Stomach (tissue), 9 donors: Measurements from ENCODE around the gene NKIRAS2. TPM values are rescaled to one million over a fixed set of nuclear protein-coding genes. Genes with fewer than 3 reads are reported as not detected.

Source experiments
- DNase-seq, 2 donors: peaks; one replicate each; pipeline versions ENCODE4 v3.0.0 to v3.0.0-alpha.2; 2013 to 2019
- H3K27ac ChIP-seq, 5 donors: fragments of 200-600 bp in 4 of 5; sonication (generic) in 4 of 5; one replicate each; pipeline ENCODE4 v1.5.1; 2013 to 2019; ENCODE audit warnings: mild to moderate bottlenecking in 1 of 5, moderate library complexity in 1 of 5
- H3K27me3 ChIP-seq, 3 donors: fragments of 200-600 bp; sonication (generic); one replicate each; pipeline ENCODE4 v1.5.1; 2017 to 2019; ENCODE audit warnings: mixed run types in 1 of 3
- H3K36me3 ChIP-seq, 4 donors: fragments of 200-600 bp; sonication (generic); 1 replicate in 3 of 4; 2 replicates in 1 of 4; pipeline ENCODE4 v1.5.1; 2016 to 2019
- H3K4me1 ChIP-seq, 4 donors: fragments of 200-600 bp; sonication (generic); one replicate each; pipeline ENCODE4 v1.5.1; 2016 to 2019
- H3K4me3 ChIP-seq, 4 donors: fragments of 200-600 bp; sonication (generic) in 3 of 4; one replicate each; pipeline ENCODE4 v1.5.1; 2016 to 2019; ENCODE audit warnings: mild to moderate bottlenecking in 1 of 4
- H3K9me3 ChIP-seq, 4 donors: fragments of 200-600 bp; sonication (generic); one replicate each; pipeline ENCODE4 v1.5.1; 2016 to 2019
- CTCF ChIP-seq, 7 experiments: fragments of 450-650 bp in 4 of 7; fragments of 200-600 bp in 3 of 7; sonication (generic) in 3 of 7; IDR thresholded peaks; one replicate each; pipeline ENCODE4 v1.5.1; 2016 to 2019; ENCODE audit warnings: antibody characterized with exemption in 7 of 7, control low read depth in 2 of 7, mild to moderate bottlenecking in 1 of 7
- EP300 ChIP-seq: sonication (generic); formaldehyde crosslinking; IDR thresholded peaks from one replicate; pipeline ENCODE4 v1.6.1; 2017; ENCODE audit warnings: antibody characterized with exemption
- POLR2A ChIP-seq, 4 donors: fragments of 450-650 bp; IDR thresholded peaks; one replicate each; pipeline ENCODE4 v1.6.1; 2016; ENCODE audit warnings: antibody characterized with exemption in 4 of 4, control low read depth in 2 of 4, mild to moderate bottlenecking in 1 of 4, moderate library complexity in 1 of 4
- POLR2AphosphoS5 ChIP-seq, 3 donors: sonication (generic); formaldehyde crosslinking; IDR thresholded peaks; one replicate each; pipeline ENCODE4 v1.6.1; 2016; ENCODE audit warnings: antibody characterized with exemption in 3 of 3
- WGBS, 5 donors: extraction: QIAGEN DNeasy Blood & Tissue Kit in 3 of 5; methylation state at CpG; one replicate each; pipeline versions ENCODE4 v1.1.5 to v1.1.7; 2013 to 2018; 5-methylcytosine and 5-hydroxymethylcytosine counted together
- intact Hi-C: fragments of 100-400 bp; cut with DNase I; formaldehyde crosslinking; loops from one replicate; pipeline ENCODE4 v1.15.1; 2023; ENCODE audit warnings: low total_unique reads
- polyA plus RNA-seq, 3 donors: library from polyadenylated mRNA; stranded (reverse); fragments of 200-250 nt; gene quantifications; one replicate each; pipeline ENCODE4 v1.2.3, GENCODE V29; 2013
- total RNA-seq, 5 donors: library from RNA; depleted of rRNA; stranded (reverse); fragments of >200 nt; gene quantifications; one replicate each; pipeline versions ENCODE4 v1.1.0 to v1.2.3, GENCODE V29; 2014 to 2016
- donor health status: healthy with polysubstance abuse.
- donor health status: Bipolar disorder and iron deficiency.
- donor health status: healthy.

The NKIRAS2 gene
- total and polyA plus RNA-seq, 8 donors = 7.5 to 28.5 (median 20.8) TPM

- H3K36me3 ChIP-seq = no peaks in the 10 kb centered on the region
- intact Hi-C loops = no loop called here
- DNase-seq = no peak
- H3K9me3 ChIP-seq = no peaks in the 10 kb centered on the region
- peaks cover 0 to 53% (median 17%) of the 10 kb centered on the region in 3 donors for H3K27me3 ChIP-seq
- peaks cover 6 to 10% (median 6%) of the 10 kb centered on the region in 4 donors for H3K4me1 ChIP-seq
- no peak overlapping the region for H3K4me3 ChIP-seq
- 43 to 50% (median 45%) methylated on average over 6 of the region's 6 CpGs for WGBS, 5 donors
- H3K27ac ChIP-seq = no peak overlapping the region
- TF ChIP-seq CTCF (IDR thresholded peaks at IDR 0.05) (no peak), EP300 (no peak), POLR2A (IDR thresholded peaks at IDR 0.05) (no peak), POLR2AphosphoS5 (IDR thresholded peaks at IDR 0.05) (no peak)
Observed at GRCh38 chr17:42055496-42055895, 35.6 kb downstream of the NKIRAS2 start.

GRCh38 chr17:42056635-42057034 is 36.7 kb downstream of the NKIRAS2 start:
- Histone ChIP-seq H3K36me3 (no peaks in the 10 kb centered on the region), H3K27me3 (peaks cover 0 to 53% (median 17%) of the 10 kb centered on the region in 3 donors), H3K4me3 (no peak overlapping the region), H3K9me3 (no peaks in the 10 kb centered on the region), H3K4me1 (no peaks in the 10 kb centered on the region), H3K27ac (no peak overlapping the region)
- no peak for TF ChIP-seq POLR2AphosphoS5 (IDR thresholded peaks at IDR 0.05)
- no peak for TF ChIP-seq POLR2A (IDR thresholded peaks at IDR 0.05)
- TF ChIP-seq EP300 = no peak
- TF ChIP-seq CTCF (IDR thresholded peaks at IDR 0.05) = no peak
- no peak for DNase-seq
- intact Hi-C loops = no loop called here
- WGBS, 5 donors = 64 to 76% (median 72%) methylated on average over 3 of the region's 3 CpGs

GRCh38 chr17:42058063-42058462 is 38.2 kb downstream of the NKIRAS2 start:
- intact Hi-C loops = no loop called here
- Histone ChIP-seq H3K9me3 (no peaks in the 10 kb centered on the region), H3K36me3 (no peaks in the 10 kb centered on the region), H3K4me3 (no peak overlapping the region), H3K27me3 (peaks cover 0 to 45% (median 12%) of the 10 kb centered on the region in 3 donors), H3K27ac (no peak overlapping the region), H3K4me1 (no peaks in the 10 kb centered on the region)
- TF ChIP-seq EP300 = no peak
- no peak for DNase-seq
- 67 to 88% (median 72%) methylated on average over 5 to 7 of the region's 7 CpGs for WGBS, 5 donors

GRCh38 chr17:42059815-42060214 is 39.9 kb downstream of the NKIRAS2 start:
- Histone ChIP-seq H3K4me1 (no peaks in the 10 kb centered on the region), H3K9me3 (no peaks in the 10 kb centered on the region), H3K4me3 (no peak overlapping the region), H3K27me3 (peaks cover 0 to 28% (median 0%) of the 10 kb centered on the region in 3 donors), H3K36me3 (no peaks in the 10 kb centered on the region), H3K27ac (no peak overlapping the region)
- DNase-seq = no peak
- TF ChIP-seq POLR2A (IDR thresholded peaks at IDR 0.05) (no peak), CTCF (IDR thresholded peaks at IDR 0.05) (no peak), EP300 (no peak), POLR2AphosphoS5 (IDR thresholded peaks at IDR 0.05) (no peak)
- intact Hi-C loops = no loop called here
- WGBS, 5 donors = 60 to 72% (median 66%) methylated on average over 4 of the region's 4 CpGs

GRCh38 chr17:42060231-42060630 is 40.3 kb downstream of the NKIRAS2 start:
- no peak for DNase-seq
- Histone ChIP-seq H3K4me1 (no peaks in the 10 kb centered on the region), H3K4me3 (no peak overlapping the region), H3K27me3 (peaks cover 0 to 24% (median 0%) of the 10 kb centered on the region in 3 donors), H3K27ac (no peak overlapping the region), H3K36me3 (no peaks in the 10 kb centered on the region), H3K9me3 (no peaks in the 10 kb centered on the region)
- no peak for TF ChIP-seq POLR2AphosphoS5 (IDR thresholded peaks at IDR 0.05)
- no peak for TF ChIP-seq EP300
- TF ChIP-seq POLR2A (IDR thresholded peaks at IDR 0.05) = no peak
- TF ChIP-seq CTCF (IDR thresholded peaks at IDR 0.05) = no peak
- intact Hi-C loops = no loop called here
- WGBS, 5 donors = 69 to 82% (median 79%) methylated on average over 4 of the region's 4 CpGs
